ENCODE data around the gene PCDHA5.

GRCh38 chr5:140855772-140856674, 34.6 kb downstream of the PCDHA5 start, which contains the start of gene PCDHA10:
- no peak for TF ChIP-seq CTCF (IDR thresholded peaks at IDR 0.05)
- no peak for TF ChIP-seq POLR2A (IDR thresholded peaks at IDR 0.05)

Data from lower leg skin (tissue), 3 donors.